Body of pancreas (tissue), 4 donors: ENCODE data around the gene SNTB2.
A peak's percentile ranks its signal among the peaks of the same experiment; 100 is the strongest.

ENCODE experiments used
- POLR2A ChIP-seq, 3 donors: fragments of 450-650 bp; IDR thresholded peaks; one replicate each; pipeline ENCODE4 v1.6.1; 2016; ENCODE audit warnings: antibody characterized with exemption in 3 of 3, mild to moderate bottlenecking in 2 of 3
- TF ChIP-seq, protein P1 (sequence below), 7 experiments: fragments of 450-650 bp in 4 of 7; fragments of 200-600 bp in 3 of 7; sonication (generic) in 3 of 7; IDR thresholded peaks; one replicate each; pipeline ENCODE4 v1.5.1; 2016 to 2019; ENCODE audit warnings: antibody characterized with exemption in 7 of 7

DNA sequence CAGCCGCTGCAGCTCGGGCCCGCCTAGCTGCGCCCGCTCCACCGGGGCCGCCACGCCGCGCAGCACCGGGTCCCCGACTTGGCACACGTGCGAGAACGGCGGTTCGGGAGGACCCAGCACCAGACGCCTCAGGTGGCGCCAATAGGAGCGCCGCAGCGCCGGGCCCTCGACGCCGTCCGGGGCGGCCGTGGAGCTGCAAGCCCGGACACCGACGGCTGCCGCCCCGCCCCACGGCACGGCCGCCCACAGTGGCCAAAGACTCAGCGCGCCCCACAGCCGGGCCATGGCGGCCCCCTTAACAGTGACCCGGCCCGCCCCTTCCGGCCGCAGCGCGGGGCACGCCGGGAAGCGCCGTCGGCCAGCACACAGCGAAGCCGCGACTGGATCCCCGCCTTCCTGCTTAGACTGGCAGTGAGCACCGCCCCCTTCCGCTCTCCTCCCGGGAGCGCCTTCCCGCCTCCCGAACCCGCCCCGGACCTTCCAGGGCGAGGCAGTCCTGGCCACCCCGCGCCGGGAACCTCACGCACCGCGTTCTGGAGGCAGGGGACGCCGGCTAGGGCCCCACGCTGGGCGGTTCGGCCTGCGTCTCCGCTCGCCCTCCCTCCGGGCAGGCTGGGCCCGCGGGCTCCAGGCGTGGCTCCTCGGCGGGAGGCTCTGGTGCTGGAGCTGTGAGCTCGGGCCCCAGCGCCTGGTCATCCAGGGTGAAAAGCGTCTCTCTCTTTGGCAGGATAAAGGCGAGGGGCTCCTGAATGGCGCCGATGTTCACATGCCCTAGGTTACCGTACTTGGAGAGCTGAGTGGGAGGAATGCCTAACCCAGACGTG lies 143.5 kb downstream of the SNTB2 start, which contains the start of gene PDF:
- TF ChIP-seq, protein P1, sequence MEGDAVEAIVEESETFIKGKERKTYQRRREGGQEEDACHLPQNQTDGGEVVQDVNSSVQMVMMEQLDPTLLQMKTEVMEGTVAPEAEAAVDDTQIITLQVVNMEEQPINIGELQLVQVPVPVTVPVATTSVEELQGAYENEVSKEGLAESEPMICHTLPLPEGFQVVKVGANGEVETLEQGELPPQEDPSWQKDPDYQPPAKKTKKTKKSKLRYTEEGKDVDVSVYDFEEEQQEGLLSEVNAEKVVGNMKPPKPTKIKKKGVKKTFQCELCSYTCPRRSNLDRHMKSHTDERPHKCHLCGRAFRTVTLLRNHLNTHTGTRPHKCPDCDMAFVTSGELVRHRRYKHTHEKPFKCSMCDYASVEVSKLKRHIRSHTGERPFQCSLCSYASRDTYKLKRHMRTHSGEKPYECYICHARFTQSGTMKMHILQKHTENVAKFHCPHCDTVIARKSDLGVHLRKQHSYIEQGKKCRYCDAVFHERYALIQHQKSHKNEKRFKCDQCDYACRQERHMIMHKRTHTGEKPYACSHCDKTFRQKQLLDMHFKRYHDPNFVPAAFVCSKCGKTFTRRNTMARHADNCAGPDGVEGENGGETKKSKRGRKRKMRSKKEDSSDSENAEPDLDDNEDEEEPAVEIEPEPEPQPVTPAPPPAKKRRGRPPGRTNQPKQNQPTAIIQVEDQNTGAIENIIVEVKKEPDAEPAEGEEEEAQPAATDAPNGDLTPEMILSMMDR (IDR thresholded peaks at IDR 0.05), result peak in 2 of 7 experiments; percentile 3 to 35
- peak; percentile 66 to 80 (median 74) for TF ChIP-seq POLR2A (IDR thresholded peaks at IDR 0.05)
